ENCODE data around the gene SPRN.

- TF ChIP-seq POLR2AphosphoS5 (IDR thresholded peaks at IDR 0.05) (no peak), CTCF (IDR thresholded peaks at IDR 0.05) (no peak), EP300 (IDR thresholded peaks at IDR 0.05) (no peak)
Observed at GRCh38 chr10:133405272-133405671, 19.2 kb downstream of the SPRN start.

Measured in upper lobe of left lung (tissue), 4 donors.